ENCODE measurements around the gene A2ML1.

DNA sequence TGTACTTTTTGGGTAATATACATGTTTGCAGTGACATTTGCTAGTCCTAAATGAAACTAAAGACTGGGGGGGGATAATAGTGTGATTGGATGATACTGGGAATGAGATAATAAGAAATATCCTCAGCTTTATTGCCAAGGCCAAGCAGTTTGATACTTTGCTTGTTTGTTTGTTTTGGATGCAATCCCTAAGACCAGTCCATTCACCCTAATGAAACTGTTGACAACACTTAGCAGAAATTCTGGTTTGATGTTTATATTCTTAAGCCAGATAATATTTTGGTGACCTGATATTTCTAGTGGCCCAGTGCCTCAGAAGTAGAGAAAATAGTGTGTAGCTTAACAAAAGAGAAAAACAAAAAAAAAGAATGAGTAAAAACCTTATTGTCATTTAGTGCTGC is 93.7 kb downstream of the A2ML1 start:
- no peak for TF ChIP-seq CTCF (conservative IDR thresholded peaks at IDR 0.05)
- no peak for TF ChIP-seq ZFX (IDR thresholded peaks at IDR 0.05)

All from C4-2B (cell line).